GM12801 (cell line): ENCODE data around the gene ARHGAP36.

Experiments
- CTCF ChIP-seq: IDR thresholded peaks from one replicate; pipeline ENCODE4 v1.5.1; 2011; ENCODE audit warnings: control low read depth; ENCODE audit not compliant: insufficient read length; ENCODE audit errors: extremely low read depth

ARHGAP36 gene

DNA sequence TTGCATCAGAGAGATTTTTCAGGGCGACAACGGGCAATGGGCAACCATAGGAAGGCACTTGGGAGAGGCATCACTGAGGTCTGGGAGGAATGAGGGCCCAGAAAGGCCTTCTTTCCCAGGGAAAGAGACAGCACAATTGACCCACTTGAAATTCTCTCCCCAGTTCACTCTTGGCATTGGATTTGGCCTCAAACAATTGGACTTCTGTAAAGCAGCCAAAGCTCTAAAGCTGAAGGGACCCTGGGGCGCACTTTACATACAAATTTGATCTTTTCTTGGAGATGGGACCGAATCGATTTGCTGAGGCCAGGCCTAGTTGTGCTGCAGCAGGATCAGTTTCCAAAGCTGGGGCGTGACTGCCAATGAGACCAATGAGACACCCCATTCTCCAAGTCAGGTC is 3.2 kb downstream of the ARHGAP36 start:
- no peak for TF ChIP-seq CTCF

DNA sequence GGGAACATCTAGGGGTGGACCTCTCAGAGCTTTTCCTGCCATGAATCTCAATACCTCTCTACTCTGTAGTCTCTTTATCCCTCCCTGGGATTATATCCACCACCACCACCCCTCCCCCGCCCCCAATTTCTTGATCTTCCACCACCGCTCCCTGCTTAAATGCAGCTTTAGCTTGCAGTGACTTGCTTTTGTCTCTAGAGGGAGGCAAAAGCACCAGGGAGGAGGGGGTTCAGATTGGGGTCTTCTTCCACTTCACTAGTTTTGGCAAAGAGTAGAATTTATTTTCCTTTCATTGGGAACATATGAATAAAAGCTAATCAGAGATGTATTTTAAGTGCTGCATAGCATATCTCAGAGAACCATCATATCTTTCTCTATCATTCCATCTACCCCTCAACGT is 5.5 kb downstream of the ARHGAP36 start:
- TF ChIP-seq CTCF: no peak

GRCh38 chrX:131066237-131066636 is 8.1 kb downstream of the ARHGAP36 start:
- no peak for TF ChIP-seq CTCF

- no peak for TF ChIP-seq CTCF
Observed at GRCh38 chrX:131067216-131067615, 9.1 kb downstream of the ARHGAP36 start.

DNA sequence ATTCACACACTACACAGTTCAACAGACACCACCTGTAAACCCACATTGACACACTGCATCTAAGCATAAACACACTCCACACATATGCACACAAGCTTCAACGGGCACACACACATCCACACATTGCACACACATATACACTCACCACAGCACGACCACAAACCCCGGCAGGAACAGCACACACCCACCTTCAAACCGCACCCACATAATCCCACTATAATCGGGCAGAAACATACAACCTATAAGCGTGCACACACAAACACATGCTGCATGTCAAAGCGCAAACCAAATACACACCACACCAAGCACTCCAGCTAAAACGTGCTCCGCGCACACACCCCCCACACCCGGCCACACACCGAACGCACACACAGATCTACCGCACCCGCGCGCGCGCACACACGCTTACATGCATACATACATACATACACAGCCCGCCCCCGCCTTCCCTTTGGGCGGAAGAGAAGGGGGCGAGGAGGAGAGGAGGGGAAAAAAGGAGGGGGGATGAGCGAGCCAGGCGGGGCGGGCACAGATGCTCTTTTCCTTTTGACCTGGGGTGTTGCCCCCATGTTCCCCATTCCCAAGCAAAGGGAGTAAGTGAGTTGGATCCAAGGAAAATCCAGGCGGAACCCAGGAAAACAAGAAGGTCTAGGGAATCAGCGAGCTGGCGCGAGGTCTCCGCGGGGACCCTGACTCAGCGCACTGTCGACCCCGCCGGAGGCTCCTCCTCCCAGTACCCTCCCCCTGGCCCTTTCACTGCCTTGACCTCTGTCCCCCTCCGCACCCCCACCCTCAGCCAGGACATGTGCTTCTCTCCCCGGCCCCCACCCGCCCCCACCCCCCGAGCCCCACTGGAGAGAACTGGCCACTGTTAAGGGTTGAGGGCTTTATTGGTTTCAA is 9.9 kb downstream of the ARHGAP36 start:
- TF ChIP-seq CTCF: no peak

GRCh38 chrX:131068945-131069719 is 11.0 kb downstream of the ARHGAP36 start:
- no peak for TF ChIP-seq CTCF

DNA sequence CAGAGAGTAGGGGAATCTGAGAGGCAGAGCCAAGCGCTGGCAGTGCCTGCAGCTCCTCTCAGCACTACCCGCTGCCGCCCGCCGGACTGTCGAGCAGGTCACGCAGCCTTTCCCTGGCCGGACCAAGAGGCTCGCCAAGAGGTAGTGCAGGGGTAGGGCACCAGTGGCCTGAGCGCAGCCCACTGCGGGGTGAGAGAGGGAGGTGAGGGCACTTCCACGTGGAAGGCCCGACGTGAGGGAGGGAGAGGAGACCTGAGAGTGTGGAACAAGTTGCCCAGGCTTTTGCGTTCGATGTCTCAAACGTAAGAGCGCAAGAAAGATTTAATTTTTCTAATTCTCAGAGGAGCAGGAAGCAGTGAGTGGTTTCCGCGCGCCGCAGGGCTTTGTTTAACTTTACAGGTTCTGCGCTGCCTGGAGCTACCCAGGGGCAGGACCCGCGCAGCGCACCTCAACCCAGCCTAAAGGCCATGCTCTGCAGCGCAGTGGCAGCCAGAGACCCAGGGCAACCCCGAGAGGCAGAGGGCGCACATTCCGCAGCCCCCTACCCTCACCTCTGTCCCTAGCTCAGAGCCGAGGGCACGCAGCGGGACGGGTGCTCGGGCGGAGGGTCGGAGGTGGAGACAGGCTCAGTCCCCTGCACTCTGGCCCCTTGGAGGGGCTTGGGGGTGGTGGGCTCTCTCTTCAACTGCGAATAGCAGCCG is 14.9 kb downstream of the ARHGAP36 start:
- no peak for TF ChIP-seq CTCF
